Retinal pigment epithelial cell (primary cell): ENCODE measurements around the gene NIT2.

Source experiments
- DNase-seq: peaks from one replicate; pipeline ENCODE4 v3.0.0-alpha.2; 2010; ENCODE audit warnings: low read depth
- H3K4me3 ChIP-seq: 2 replicates; pipeline ENCODE4 v1.5.1; 2011; ENCODE audit warnings: mild to moderate bottlenecking, low read length, control low read depth, moderate library complexity
- TF ChIP-seq, protein P1 (sequence below): conservative IDR thresholded peaks from 2 replicates; pipeline ENCODE4 v1.5.1; 2011; ENCODE audit warnings: low read depth, low read length, control low read depth, inconsistent platforms

Gene NIT2

DNA sequence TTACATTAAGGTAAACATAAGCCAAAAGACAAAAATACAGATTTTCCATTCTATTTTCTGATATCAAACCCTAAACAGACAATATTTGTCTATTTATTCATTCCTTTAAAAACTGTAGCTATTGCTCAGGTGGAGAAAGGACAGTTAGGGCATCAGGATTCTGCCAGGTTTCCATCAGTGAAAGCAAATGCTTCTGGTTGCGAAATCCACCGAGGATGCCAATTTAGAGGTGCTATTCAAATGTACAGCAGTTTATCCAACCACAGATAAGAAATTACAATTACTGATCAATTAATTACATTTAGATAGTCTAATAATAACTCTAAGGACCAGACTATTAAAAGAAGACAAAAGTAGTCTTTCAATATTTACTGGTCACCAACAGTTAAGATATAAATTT lies 62.4 kb downstream of the NIT2 start:
- H3K4me3 ChIP-seq: no peak overlapping the region
- TF ChIP-seq, protein P1, sequence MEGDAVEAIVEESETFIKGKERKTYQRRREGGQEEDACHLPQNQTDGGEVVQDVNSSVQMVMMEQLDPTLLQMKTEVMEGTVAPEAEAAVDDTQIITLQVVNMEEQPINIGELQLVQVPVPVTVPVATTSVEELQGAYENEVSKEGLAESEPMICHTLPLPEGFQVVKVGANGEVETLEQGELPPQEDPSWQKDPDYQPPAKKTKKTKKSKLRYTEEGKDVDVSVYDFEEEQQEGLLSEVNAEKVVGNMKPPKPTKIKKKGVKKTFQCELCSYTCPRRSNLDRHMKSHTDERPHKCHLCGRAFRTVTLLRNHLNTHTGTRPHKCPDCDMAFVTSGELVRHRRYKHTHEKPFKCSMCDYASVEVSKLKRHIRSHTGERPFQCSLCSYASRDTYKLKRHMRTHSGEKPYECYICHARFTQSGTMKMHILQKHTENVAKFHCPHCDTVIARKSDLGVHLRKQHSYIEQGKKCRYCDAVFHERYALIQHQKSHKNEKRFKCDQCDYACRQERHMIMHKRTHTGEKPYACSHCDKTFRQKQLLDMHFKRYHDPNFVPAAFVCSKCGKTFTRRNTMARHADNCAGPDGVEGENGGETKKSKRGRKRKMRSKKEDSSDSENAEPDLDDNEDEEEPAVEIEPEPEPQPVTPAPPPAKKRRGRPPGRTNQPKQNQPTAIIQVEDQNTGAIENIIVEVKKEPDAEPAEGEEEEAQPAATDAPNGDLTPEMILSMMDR: no peak
- no peak for DNase-seq

DNA sequence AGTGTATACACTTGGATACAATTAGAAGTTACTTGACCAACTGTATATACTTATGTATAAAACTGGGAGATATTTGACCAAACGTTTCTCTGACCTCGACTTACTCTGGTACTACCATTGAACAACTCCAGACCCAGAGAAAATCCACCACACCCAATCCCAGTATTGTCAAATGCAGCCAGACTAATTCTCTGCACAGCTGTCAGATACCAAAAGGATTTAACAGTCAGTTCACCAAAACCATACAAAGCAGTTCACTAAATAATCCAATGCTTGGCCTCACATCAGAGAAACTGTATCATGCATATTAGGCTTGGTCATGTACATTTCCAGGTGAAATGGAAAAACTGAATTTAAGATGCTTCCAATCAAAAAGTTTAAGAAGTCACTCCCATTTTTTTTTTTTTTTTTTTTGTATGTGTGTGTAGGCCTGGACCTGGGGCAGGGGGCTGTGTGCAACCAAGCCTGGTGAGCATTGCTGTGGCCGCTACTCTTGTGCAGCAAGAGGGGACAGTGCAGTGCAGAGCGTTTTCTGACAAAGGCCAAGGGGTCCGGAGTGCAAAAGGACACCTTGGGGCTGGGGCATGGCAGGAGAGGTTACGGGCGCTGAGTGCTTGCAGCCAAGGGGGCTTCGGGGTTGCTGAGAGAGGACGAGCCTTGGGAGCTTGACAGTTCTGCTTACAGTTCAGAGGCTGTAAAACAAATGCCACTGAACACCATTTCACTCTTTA lies 64.9 kb downstream of the NIT2 start:
- TF ChIP-seq, protein P1: no peak
- DNase-seq: no peak
- H3K4me3 ChIP-seq: peak overlapping the region; percentile 91

DNA sequence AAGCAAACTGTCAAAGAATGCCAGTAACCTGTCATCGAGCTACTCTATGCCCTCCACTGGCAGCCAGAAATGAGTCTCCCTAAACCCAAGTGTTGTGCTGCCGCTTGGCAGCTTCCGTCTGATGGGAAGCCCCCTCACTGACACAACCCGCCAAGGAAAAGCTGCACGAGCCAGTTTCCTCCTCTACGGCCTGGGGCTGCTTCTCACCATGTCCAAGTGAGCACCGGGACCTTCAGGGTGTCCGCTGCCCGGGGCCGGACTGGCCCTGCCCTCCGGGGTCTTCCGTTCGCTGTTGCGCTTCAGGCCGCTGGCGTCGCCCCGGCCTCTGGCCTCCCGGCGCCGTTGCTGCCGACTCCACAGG lies 65.8 kb downstream of the NIT2 start:
- TF ChIP-seq, protein P1: no peak
- peak overlapping the region; percentile 91 for H3K4me3 ChIP-seq
- no peak for DNase-seq

DNA sequence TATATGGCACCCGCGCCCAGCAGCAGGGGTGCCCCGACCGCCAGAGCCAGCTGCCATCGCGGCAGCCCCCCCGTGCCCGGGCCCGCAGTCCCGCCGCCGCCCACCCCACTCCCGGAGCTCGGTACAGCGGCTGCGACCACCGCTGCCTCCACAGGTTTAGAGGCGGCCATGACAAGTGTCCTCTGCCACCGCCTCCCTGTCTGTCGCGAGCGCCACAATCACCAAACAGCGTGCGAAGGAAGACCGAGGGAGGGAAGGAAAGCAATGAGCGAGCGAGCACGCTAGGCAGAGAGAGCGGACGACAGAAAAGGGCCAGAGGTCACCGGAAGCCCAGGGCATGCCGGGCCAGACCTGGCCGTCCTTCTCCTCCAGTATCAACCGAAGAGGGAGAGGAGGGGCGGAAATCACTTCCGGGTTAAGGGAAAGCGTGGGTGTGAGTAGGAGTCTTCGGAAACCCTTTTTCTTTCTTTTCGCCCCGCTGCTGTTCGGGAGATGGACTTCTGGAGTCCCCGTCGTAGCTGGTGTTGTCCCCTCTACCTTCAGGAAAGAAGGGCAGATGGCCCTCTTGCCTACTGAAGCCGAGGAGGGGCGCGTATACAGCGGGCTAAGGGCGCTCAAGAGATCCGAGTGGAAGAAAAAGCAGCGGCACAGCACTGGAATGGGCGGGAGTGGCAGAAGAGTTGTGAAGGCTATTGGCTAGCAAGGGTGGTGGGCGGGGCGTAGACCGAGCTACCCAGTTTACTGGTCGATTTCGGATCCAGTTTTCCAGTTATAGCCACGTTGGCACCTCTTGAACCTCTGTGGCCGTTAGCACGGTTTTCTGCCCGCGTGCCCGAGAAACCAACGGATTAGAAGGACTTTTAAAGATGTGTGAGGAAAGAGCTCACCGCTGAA lies 66.5 kb downstream of the NIT2 start, which contains the start of the genes LNP1 and TOMM70:
LNP1 (plus strand) TSS at position 760 of the 894 bp plus-strand sequence. CDS start 28,191 bp downstream, outside the sequence.
TOMM70 (minus strand) TSS at position 310 of the 894 bp plus-strand sequence; CDS start at position 170, 140 bp downstream.
- peak within 1 kb of the TSS; percentile 91 for H3K4me3 ChIP-seq
- DNase-seq: peak; percentile 92
- TF ChIP-seq, protein P1: no peak

DNA sequence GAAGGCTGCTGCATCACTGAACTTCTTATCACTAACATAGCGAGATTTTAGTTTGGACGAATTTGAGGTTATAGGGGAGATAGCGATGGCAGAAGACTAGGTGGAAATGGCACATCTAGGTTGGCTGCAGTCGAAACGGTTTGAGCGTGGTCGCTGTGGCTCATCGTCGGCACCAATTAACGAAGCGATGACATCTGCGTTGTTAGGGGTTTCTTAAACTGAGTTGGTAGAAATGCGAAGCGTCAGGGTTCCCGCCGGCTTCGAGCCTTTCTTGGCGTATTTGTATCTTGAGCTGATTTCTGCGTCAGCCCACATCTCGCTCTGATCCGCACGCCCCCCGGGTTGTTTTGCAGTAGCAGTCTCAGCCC lies 67.1 kb downstream of the NIT2 start:
- no peak for DNase-seq
- H3K4me3 ChIP-seq: peak overlapping the region; percentile 91
- TF ChIP-seq, protein P1: no peak

DNA sequence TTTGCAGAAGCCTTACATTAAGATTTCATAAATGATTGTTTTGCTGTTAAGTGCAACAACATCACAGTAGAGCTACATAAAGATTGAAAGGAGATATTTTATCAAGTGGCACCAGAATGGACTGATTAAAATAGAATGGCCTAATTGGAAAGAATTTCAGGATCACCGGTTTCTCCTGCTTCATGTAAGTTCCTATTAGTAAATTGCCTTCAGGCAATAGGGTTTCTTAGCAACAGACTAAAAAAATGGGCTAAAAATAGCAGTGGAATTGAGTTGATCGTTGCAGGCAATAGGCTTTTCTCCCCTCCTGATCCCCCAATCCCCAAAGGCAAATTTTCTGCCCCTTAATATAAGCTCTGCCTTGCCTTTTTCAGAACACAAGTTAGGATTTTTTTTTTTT lies 67.7 kb downstream of the NIT2 start:
- TF ChIP-seq, protein P1: no peak
- peak overlapping the region; percentile 91 for H3K4me3 ChIP-seq
- peak; percentile 55 for DNase-seq
